Measurements from ENCODE around the gene CHST6.

DNA sequence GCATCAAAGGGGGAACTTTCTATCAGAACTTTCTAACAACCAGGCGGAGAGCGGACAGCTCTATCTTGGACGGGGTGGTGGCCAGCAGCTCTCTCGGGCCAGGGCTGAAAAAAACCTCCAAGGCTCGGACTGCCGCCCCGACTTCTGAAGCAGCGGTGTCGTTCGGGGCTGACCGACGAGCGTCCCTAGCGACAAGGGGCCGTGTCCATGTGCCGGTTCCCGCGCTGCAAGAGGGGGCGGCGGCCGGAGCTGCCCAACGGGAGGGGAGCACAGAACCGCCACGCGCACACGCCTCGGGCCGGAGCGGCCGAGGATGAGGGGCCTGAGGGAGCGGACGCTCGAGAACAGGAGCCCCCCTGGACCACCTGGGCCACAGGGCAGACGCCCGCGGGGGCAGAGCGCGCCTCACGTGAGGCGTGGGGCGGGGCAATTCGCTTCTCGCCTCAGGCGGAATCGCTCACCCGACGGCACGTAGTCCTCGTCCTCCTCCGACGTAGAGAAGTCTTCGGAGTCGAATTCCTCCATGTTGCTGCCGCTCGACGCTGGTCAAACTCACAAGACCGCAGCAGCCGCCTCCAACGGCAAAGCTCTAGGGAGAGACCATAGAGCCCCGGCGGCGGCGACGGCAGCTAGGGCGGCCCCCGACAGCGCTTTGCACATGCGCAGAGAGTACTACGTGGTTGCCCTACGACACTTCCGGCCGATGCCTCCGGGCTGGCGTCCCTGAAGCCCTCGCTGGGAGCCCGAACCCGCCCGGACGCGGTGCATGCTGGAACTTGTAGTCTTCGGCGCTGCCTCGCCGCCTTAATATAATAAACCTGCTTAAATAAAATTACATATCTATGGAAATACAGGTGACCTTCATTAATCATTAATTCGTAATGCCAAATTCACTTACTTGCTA lies 62.2 kb downstream of the CHST6 start, which contains the start of gene CFDP1:
- TF ChIP-seq, protein P1, sequence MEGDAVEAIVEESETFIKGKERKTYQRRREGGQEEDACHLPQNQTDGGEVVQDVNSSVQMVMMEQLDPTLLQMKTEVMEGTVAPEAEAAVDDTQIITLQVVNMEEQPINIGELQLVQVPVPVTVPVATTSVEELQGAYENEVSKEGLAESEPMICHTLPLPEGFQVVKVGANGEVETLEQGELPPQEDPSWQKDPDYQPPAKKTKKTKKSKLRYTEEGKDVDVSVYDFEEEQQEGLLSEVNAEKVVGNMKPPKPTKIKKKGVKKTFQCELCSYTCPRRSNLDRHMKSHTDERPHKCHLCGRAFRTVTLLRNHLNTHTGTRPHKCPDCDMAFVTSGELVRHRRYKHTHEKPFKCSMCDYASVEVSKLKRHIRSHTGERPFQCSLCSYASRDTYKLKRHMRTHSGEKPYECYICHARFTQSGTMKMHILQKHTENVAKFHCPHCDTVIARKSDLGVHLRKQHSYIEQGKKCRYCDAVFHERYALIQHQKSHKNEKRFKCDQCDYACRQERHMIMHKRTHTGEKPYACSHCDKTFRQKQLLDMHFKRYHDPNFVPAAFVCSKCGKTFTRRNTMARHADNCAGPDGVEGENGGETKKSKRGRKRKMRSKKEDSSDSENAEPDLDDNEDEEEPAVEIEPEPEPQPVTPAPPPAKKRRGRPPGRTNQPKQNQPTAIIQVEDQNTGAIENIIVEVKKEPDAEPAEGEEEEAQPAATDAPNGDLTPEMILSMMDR (IDR thresholded peaks at IDR 0.05): no peak
- peak in 2 of 3 donors; percentile 71 to 93 for TF ChIP-seq POLR2AphosphoS5 (IDR thresholded peaks at IDR 0.05)
- TF ChIP-seq POLR2A (IDR thresholded peaks at IDR 0.05): peak; percentile 61

Data from breast epithelium (tissue), 3 donors.